Fibroblast of lung (primary cell): Measurements from ENCODE around the gene KIF1C. TPM values are rescaled to one million over a fixed set of nuclear protein-coding genes. Genes with fewer than 3 reads are reported as not detected.

Experiments used
- DNase-seq, 2 donors: peaks; one replicate each; pipeline versions ENCODE4 v3.0.0 to v3.0.0-alpha.2; 2010; ENCODE audit warnings: low read depth in 2 of 2
- H2AFZ ChIP-seq: 2 replicates; pipeline ENCODE4 v1.5.1; 2012; ENCODE audit warnings: low read length, control low read depth, inconsistent platforms
- H3K27ac ChIP-seq: 2 replicates; pipeline ENCODE4 v1.5.1; 2011; ENCODE audit warnings: low read length, control low read depth; ENCODE audit not compliant: insufficient read depth
- H3K27me3 ChIP-seq: 2 replicates; pipeline ENCODE4 v1.5.1; 2011; ENCODE audit warnings: mild to moderate bottlenecking, low read length; ENCODE audit not compliant: control insufficient read depth, insufficient read depth
- H3K36me3 ChIP-seq: 2 replicates; pipeline ENCODE4 v1.5.1; 2011; ENCODE audit warnings: low read length; ENCODE audit not compliant: control insufficient read depth, insufficient read depth
- H3K4me1 ChIP-seq: 2 replicates; pipeline ENCODE4 v1.5.1; 2011; ENCODE audit warnings: low read length; ENCODE audit not compliant: control insufficient read depth, insufficient read depth; ENCODE audit errors: extremely low read depth
- H3K4me2 ChIP-seq: 2 replicates; pipeline ENCODE4 v1.5.1; 2011; ENCODE audit warnings: low read length, control low read depth; ENCODE audit not compliant: insufficient read depth; ENCODE audit errors: extremely low read depth
- H3K4me3 ChIP-seq, 4 experiments: fragments of 200-600 bp in 1 of 4; sonication (generic) in 1 of 4; replicated peaks in 1 of 4; 2 replicates each; pipeline ENCODE4 v1.5.1; 2011 to 2016; ENCODE audit warnings: low read length in 4 of 4, low read depth in 3 of 4, mild to moderate bottlenecking in 3 of 4, control low read depth in 2 of 4, inconsistent platforms in 1 of 4, mixed read lengths in 1 of 4; ENCODE audit not compliant: insufficient read depth in 1 of 4; ENCODE audit errors: control extremely low read depth in 1 of 4
- H3K79me2 ChIP-seq: 2 replicates; pipeline ENCODE4 v1.5.1; 2012; ENCODE audit warnings: mild to moderate bottlenecking, low read length, inconsistent platforms; ENCODE audit not compliant: control insufficient read depth, insufficient read depth
- H3K9ac ChIP-seq: 2 replicates; pipeline ENCODE4 v1.5.1; 2011; ENCODE audit warnings: mild to moderate bottlenecking, low read length, control low read depth; ENCODE audit not compliant: insufficient read depth
- H3K9me3 ChIP-seq: 2 replicates; pipeline ENCODE4 v1.5.1; 2012; ENCODE audit warnings: low read depth, low read length; ENCODE audit not compliant: control insufficient read depth, insufficient read depth
- H4K20me1 ChIP-seq: 2 replicates; pipeline ENCODE4 v1.5.1; 2011; ENCODE audit warnings: low read length; ENCODE audit not compliant: control insufficient read depth, insufficient read depth; ENCODE audit errors: extremely low read depth
- CTCF ChIP-seq, 2 donors: IDR thresholded peaks in 1 of 2; conservative IDR thresholded peaks in 1 of 2; 1 replicate in 1 of 2; 2 replicates in 1 of 2; pipeline ENCODE4 v1.5.1; 2011 to 2012; ENCODE audit warnings: low read length in 2 of 2, control low read depth in 1 of 2, inconsistent platforms in 1 of 2, low read depth in 1 of 2, mild to moderate bottlenecking in 1 of 2
- EZH2 ChIP-seq: IDR thresholded peaks from 2 replicates; pipeline ENCODE4 v1.5.1; 2012; ENCODE audit warnings: low read length, control low read depth, mild to moderate bottlenecking; ENCODE audit errors: missing control alignments
- polyA plus RNA-seq, 2 donors: library from polyadenylated mRNA; depleted of rRNA in 1 of 2; stranded (reverse) in 1 of 2; unstranded in 1 of 2; fragments of >200 nt; gene quantifications; 2 replicates each; pipeline ENCODE4 v1.2.1, GENCODE V29; 2011 to 2012; ENCODE audit warnings: missing spikeins in 1 of 2
- total RNA-seq: library from RNA; depleted of rRNA; stranded (reverse); fragments of >200 nt; gene quantifications from 2 replicates; pipeline ENCODE4 v1.2.1, GENCODE V29; 2014

KIF1C gene
- total and polyA plus RNA-seq, 2 donors (not counting 1 experiment from before 2014, with no cell fraction given) = 70.5 to 86.0 TPM

- H3K79me2 ChIP-seq = peaks cover 15% of the 10 kb centered on the region
- H3K9ac ChIP-seq = peak within 1 kb of the TSS; percentile 88
- no peaks in the 10 kb centered on the region for H3K27me3 ChIP-seq
- H2AFZ ChIP-seq = peak within 1 kb of the TSS; percentile 49
- DNase-seq = peak; percentile 97 to 99
- peak within 1 kb of the TSS; percentile 71 to 87 (median 86) for H3K4me3 ChIP-seq
- H3K4me1 ChIP-seq = peaks cover 19% of the 10 kb centered on the region
- H4K20me1 ChIP-seq = no peaks in the 10 kb centered on the region
- H3K36me3 ChIP-seq = peaks cover 6% of the 10 kb centered on the region
- H3K9me3 ChIP-seq = no peaks in the 10 kb centered on the region
- H3K27ac ChIP-seq = peak within 1 kb of the TSS; percentile 97
- peak within 1 kb of the TSS; percentile 100 for H3K4me2 ChIP-seq
- TF ChIP-seq EZH2 (no peak), CTCF (conservative IDR thresholded peaks at IDR 0.05 in 1 of 2, IDR thresholded peaks at IDR 0.05 in 1 of 2; ENCODE audit: low read depth in 1 of 2, low read length in 2 of 2) (no peak)
Observed at GRCh38 chr17:4967539-4968485, 29.9 kb upstream of the KIF1C start, which contains the start of gene SPAG7. Gene SPAG7 (minus strand): TSS chr17:4967817. CDS start chr17:4967804, 13 bp downstream.

GRCh38 chr17:4968486-4969046 lies 29.2 kb upstream of the KIF1C start:
- Histone ChIP-seq H4K20me1 (no peaks in the 10 kb centered on the region), H3K27ac (peak overlapping the region; percentile 97), H3K27me3 (no peaks in the 10 kb centered on the region), H3K36me3 (peaks cover 10% of the 10 kb centered on the region), H3K4me2 (peak overlapping the region; percentile 83), H3K4me1 (peaks cover 19% of the 10 kb centered on the region), H2AFZ (no peak overlapping the region), H3K9ac (peak overlapping the region; percentile 74), H3K9me3 (no peaks in the 10 kb centered on the region), H3K4me3 (peak overlapping the region; percentile 15 to 87 (median 57)), H3K79me2 (peaks cover 15% of the 10 kb centered on the region)
- TF ChIP-seq EZH2 (no peak), CTCF (conservative IDR thresholded peaks at IDR 0.05 in 1 of 2, IDR thresholded peaks at IDR 0.05 in 1 of 2; ENCODE audit: low read depth in 1 of 2, low read length in 2 of 2) (no peak)
- no peak for DNase-seq

- peaks cover 15% of the 10 kb centered on the region for H3K79me2 ChIP-seq
- TF ChIP-seq EZH2 (no peak), CTCF (conservative IDR thresholded peaks at IDR 0.05 in 1 of 2, IDR thresholded peaks at IDR 0.05 in 1 of 2; ENCODE audit: low read depth in 1 of 2, low read length in 2 of 2) (no peak)
Observed at GRCh38 chr17:4969047-4969550, 28.7 kb upstream of the KIF1C start.

More at GRCh38 chr17:4969047-4969550, 28.7 kb upstream of the KIF1C start:
- H3K9ac ChIP-seq = peak overlapping the region; percentile 74
- H3K4me1 ChIP-seq = peaks cover 19% of the 10 kb centered on the region
- H3K36me3 ChIP-seq = peaks cover 13% of the 10 kb centered on the region
- no peak overlapping the region for H2AFZ ChIP-seq
- peak; percentile 94 to 97 for DNase-seq
- no peaks in the 10 kb centered on the region for H4K20me1 ChIP-seq
- peak overlapping the region; percentile 97 for H3K27ac ChIP-seq
- no peaks in the 10 kb centered on the region for H3K27me3 ChIP-seq
- H3K4me3 ChIP-seq = peak overlapping the region; percentile 15 to 87 (median 57)
- H3K4me2 ChIP-seq = peak overlapping the region; percentile 83
- no peaks in the 10 kb centered on the region for H3K9me3 ChIP-seq
